ENCODE measurements around the gene MAN1A1. TPM values are rescaled to one million over a fixed set of nuclear protein-coding genes. Genes with fewer than 3 reads are reported as not detected.

Gene MAN1A1
- polyA plus RNA-seq, 1 donor from 2014 or later = 4.6 TPM

- Histone ChIP-seq H3K36me3 (ENCODE audit: insufficient read depth, low read length) (no peaks in the 10 kb centered on the region), H2AFZ (ENCODE audit: low read depth, low read length) (no peak overlapping the region), H3K4me2 (ENCODE audit: low read length) (no peak overlapping the region), H3K9me3 (ENCODE audit: low read length) (no peaks in the 10 kb centered on the region), H3K27me3 (ENCODE audit: insufficient read depth, low read depth, low read length) (no peaks in the 10 kb centered on the region), H4K20me1 (ENCODE audit: insufficient read depth) (no peaks in the 10 kb centered on the region), H3K27ac (ENCODE audit: low read length) (no peak overlapping the region), H3K9me2 (ENCODE audit: insufficient read depth, low read length) (no peaks in the 10 kb centered on the region), H3K4me3 (ENCODE audit: low read length) (no peak overlapping the region), H3K79me2 (replicated peaks; ENCODE audit: insufficient read depth, low read length) (no peaks in the 10 kb centered on the region), H3K9ac (ENCODE audit: low read length) (no peak overlapping the region), H3F3A (ENCODE audit: insufficient read depth, low read length, poor library complexity, severe bottlenecking) (no peaks in the 10 kb centered on the region)
- TF ChIP-seq TAF1 (IDR thresholded peaks at IDR 0.05; ENCODE audit: low read depth) (no peak), EZH2 (IDR thresholded peaks at IDR 0.05; ENCODE audit: borderline replicate concordance, insufficient read depth, low read length, poor library complexity, severe bottlenecking) (no peak), RAD21 (conservative IDR thresholded peaks at IDR 0.05) (no peak), EP300 (conservative IDR thresholded peaks at IDR 0.05; ENCODE audit: poor library complexity, severe bottlenecking) (no peak), CTCF (IDR thresholded peaks at IDR 0.05; ENCODE audit: poor library complexity, severe bottlenecking) (no peak)
Observed at GRCh38 chr6:119207971-119208725, 141.4 kb downstream of the MAN1A1 start.

DNA sequence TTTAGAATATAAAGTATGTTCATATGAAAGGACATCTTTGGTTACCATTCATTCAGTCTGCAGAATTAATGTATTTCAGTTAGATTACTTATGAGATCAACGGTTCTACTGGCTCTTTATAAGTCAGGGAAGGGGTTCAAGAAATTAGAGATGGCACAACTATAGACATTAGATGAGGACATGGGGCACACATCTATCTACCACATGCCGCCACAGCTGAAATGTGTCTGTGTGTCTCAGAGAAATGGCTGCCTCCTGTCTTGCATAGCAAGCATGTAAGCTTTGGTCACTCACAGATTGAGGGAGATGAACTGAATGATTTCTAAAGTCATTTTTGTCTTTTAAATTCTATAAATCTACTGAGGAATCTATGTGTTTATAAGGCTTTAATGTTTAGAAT, 142.2 kb downstream of the MAN1A1 start:
- no peak overlapping the region for H2AFZ ChIP-seq (ENCODE audit: low read depth, low read length)
- no peaks in the 10 kb centered on the region for H3K27me3 ChIP-seq (ENCODE audit: insufficient read depth, low read depth, low read length)
- no peaks in the 10 kb centered on the region for H4K20me1 ChIP-seq (ENCODE audit: insufficient read depth)
- no peaks in the 10 kb centered on the region for H3K9me2 ChIP-seq (ENCODE audit: insufficient read depth, low read length)
- no peak overlapping the region for H3K27ac ChIP-seq (ENCODE audit: low read length)
- no peaks in the 10 kb centered on the region for H3K36me3 ChIP-seq (ENCODE audit: insufficient read depth, low read length)
- no peaks in the 10 kb centered on the region for H3K79me2 ChIP-seq (replicated peaks; ENCODE audit: insufficient read depth, low read length)
- TF ChIP-seq POLR2AphosphoS5 (IDR thresholded peaks at IDR 0.05) = no peak
- no peak for TF ChIP-seq EZH2 (IDR thresholded peaks at IDR 0.05; ENCODE audit: borderline replicate concordance, insufficient read depth, low read length, poor library complexity, severe bottlenecking)
- TF ChIP-seq, protein P1, sequence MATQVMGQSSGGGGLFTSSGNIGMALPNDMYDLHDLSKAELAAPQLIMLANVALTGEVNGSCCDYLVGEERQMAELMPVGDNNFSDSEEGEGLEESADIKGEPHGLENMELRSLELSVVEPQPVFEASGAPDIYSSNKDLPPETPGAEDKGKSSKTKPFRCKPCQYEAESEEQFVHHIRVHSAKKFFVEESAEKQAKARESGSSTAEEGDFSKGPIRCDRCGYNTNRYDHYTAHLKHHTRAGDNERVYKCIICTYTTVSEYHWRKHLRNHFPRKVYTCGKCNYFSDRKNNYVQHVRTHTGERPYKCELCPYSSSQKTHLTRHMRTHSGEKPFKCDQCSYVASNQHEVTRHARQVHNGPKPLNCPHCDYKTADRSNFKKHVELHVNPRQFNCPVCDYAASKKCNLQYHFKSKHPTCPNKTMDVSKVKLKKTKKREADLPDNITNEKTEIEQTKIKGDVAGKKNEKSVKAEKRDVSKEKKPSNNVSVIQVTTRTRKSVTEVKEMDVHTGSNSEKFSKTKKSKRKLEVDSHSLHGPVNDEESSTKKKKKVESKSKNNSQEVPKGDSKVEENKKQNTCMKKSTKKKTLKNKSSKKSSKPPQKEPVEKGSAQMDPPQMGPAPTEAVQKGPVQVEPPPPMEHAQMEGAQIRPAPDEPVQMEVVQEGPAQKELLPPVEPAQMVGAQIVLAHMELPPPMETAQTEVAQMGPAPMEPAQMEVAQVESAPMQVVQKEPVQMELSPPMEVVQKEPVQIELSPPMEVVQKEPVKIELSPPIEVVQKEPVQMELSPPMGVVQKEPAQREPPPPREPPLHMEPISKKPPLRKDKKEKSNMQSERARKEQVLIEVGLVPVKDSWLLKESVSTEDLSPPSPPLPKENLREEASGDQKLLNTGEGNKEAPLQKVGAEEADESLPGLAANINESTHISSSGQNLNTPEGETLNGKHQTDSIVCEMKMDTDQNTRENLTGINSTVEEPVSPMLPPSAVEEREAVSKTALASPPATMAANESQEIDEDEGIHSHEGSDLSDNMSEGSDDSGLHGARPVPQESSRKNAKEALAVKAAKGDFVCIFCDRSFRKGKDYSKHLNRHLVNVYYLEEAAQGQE (IDR thresholded peaks at IDR 0.05; ENCODE audit: borderline replicate concordance) = no peak
- no peak for TF ChIP-seq MXI1 (conservative IDR thresholded peaks at IDR 0.05; ENCODE audit: poor library complexity, severe bottlenecking)
- no peak for TF ChIP-seq RAD21 (conservative IDR thresholded peaks at IDR 0.05)
- no peak for TF ChIP-seq CTCF (IDR thresholded peaks at IDR 0.05; ENCODE audit: poor library complexity, severe bottlenecking)
- no peak overlapping the region for H3K9ac ChIP-seq (ENCODE audit: low read length)
- no peaks in the 10 kb centered on the region for H3F3A ChIP-seq (ENCODE audit: insufficient read depth, low read length, poor library complexity, severe bottlenecking)
- H3K9me3 ChIP-seq (ENCODE audit: low read length) = no peaks in the 10 kb centered on the region
- H3K4me3 ChIP-seq (ENCODE audit: low read length) = no peak overlapping the region
- H3K4me2 ChIP-seq (ENCODE audit: low read length) = no peak overlapping the region

Measured in neural cell (in vitro differentiated cells).